ENCODE results near the gene BCAP31. TPM values are rescaled to one million over a fixed set of nuclear protein-coding genes. Genes with fewer than 3 reads are reported as not detected.
"Not testable (repeated sequence)": the region's sequence is repeated elsewhere in the genome, so short reads cannot be mapped to it uniquely, and the experiment has no call there.

BCAP31 gene
- total RNA-seq, 2 experiments from 2014 or later = 155 to 158 TPM

GRCh38 chrX:153687121-153688039, 36.8 kb downstream of the BCAP31 start, which contains the start of gene SLC6A8:
TSS of gene SLC6A8 (plus strand) at chrX:153687926. CDS start at chrX:153688575, 649 bp downstream.
- DNase-seq (peak; percentile 45), ATAC-seq (peak; percentile 60)
- Mint-ChIP-seq H3K27ac (no peak within 1 kb of the TSS), H3K9me3 (ENCODE audit: insufficient read depth) (no peaks in the 10 kb centered on the region), H3K36me3 (ENCODE audit: low read depth) (no peaks in the 10 kb centered on the region), H3K4me3 (peak within 1 kb of the TSS; percentile 64), H3K27me3 (ENCODE audit: low read depth) (peaks cover 9% of the 10 kb centered on the region), H3K4me1 (ENCODE audit: low read depth) (no peaks in the 10 kb centered on the region)
- CTCF ChIA-PET = interaction anchor here (1.1 to 1.2 kb wide), 2 partner anchors 19 to 20 kb away, joined by 3 read pairs; no protein-coding TSS in a partner anchor
- POLR2A ChIA-PET = no interaction called here

GRCh38 chrX:153686711-153687110, 37.5 kb downstream of the BCAP31 start:
- ATAC-seq (no peak), DNase-seq (no peak)
- Mint-ChIP-seq H3K4me1 (ENCODE audit: low read depth) (no peaks in the 10 kb centered on the region), H3K4me3 (no peak overlapping the region), H3K27me3 (ENCODE audit: low read depth) (peaks cover 9% of the 10 kb centered on the region), H3K27ac (no peak overlapping the region), H3K36me3 (ENCODE audit: low read depth) (no peaks in the 10 kb centered on the region), H3K9me3 (ENCODE audit: insufficient read depth) (no peaks in the 10 kb centered on the region)
- ChIA-PET CTCF (interaction anchor here (0.6 to 1.2 kb wide), 3 partner anchors 18 to 22 kb away, joined by 3 read pairs; no protein-coding TSS in a partner anchor), POLR2A (no interaction called here)

GRCh38 chrX:153685751-153686696, 38.2 kb downstream of the BCAP31 start:
- DNase-seq = no peak
- Mint-ChIP-seq H3K27ac (no peak overlapping the region), H3K36me3 (ENCODE audit: low read depth) (no peaks in the 10 kb centered on the region), H3K9me3 (ENCODE audit: insufficient read depth) (no peaks in the 10 kb centered on the region), H3K4me3 (no peak overlapping the region), H3K4me1 (ENCODE audit: low read depth) (no peaks in the 10 kb centered on the region), H3K27me3 (ENCODE audit: low read depth) (peaks cover 9% of the 10 kb centered on the region)
- POLR2A ChIA-PET = no interaction called here
- CTCF ChIA-PET = interaction anchor here (0.6 to 1.2 kb wide), 3 partner anchors 17 to 23 kb away, joined by 3 read pairs; no protein-coding TSS in a partner anchor
- ATAC-seq = no peak

- no peak for ATAC-seq
- no peaks in the 10 kb centered on the region for H3K9me3 Mint-ChIP-seq (ENCODE audit: insufficient read depth)
- CTCF ChIA-PET = interaction anchor here (2.2 kb wide), 1 partner anchor 17 kb away, joined by 11 read pairs; no protein-coding TSS in a partner anchor
- no peaks in the 10 kb centered on the region for H3K4me1 Mint-ChIP-seq (ENCODE audit: low read depth)
- H3K4me3 Mint-ChIP-seq = no peak overlapping the region
- peaks cover 11% of the 10 kb centered on the region for H3K27me3 Mint-ChIP-seq (ENCODE audit: low read depth)
- DNase-seq = no peak
- no peaks in the 10 kb centered on the region for H3K36me3 Mint-ChIP-seq (ENCODE audit: low read depth)
- H3K27ac Mint-ChIP-seq = no peak overlapping the region
- POLR2A ChIA-PET = no interaction called here
Observed at GRCh38 chrX:153685156-153685536, 39.0 kb downstream of the BCAP31 start.

GRCh38 chrX:153684467-153685155, 39.6 kb downstream of the BCAP31 start:
- DNase-seq = no peak
- Mint-ChIP-seq H3K9me3 (ENCODE audit: insufficient read depth) (no peaks in the 10 kb centered on the region), H3K4me3 (no peak overlapping the region), H3K36me3 (ENCODE audit: low read depth) (no peaks in the 10 kb centered on the region), H3K27ac (no peak overlapping the region), H3K4me1 (ENCODE audit: low read depth) (no peaks in the 10 kb centered on the region), H3K27me3 (ENCODE audit: low read depth) (peaks cover 12% of the 10 kb centered on the region)
- POLR2A ChIA-PET = no interaction called here
- CTCF ChIA-PET = interaction anchor here (1.5 to 2.2 kb wide), 2 partner anchors 17 to 145 kb away, joined by 3 to 11 read pairs; no protein-coding TSS in a partner anchor
- no peak for ATAC-seq

GRCh38 chrX:153683486-153683885, 40.7 kb downstream of the BCAP31 start:
- ATAC-seq; H3K36me3 Mint-ChIP-seq (ENCODE audit: low read depth); H3K4me1 Mint-ChIP-seq (ENCODE audit: low read depth); DNase-seq; H3K9me3 Mint-ChIP-seq (ENCODE audit: insufficient read depth); H3K27ac Mint-ChIP-seq; H3K4me3 Mint-ChIP-seq; POLR2A ChIA-PET: not testable (repeated sequence)
- H3K27me3 Mint-ChIP-seq (ENCODE audit: low read depth) = peaks cover 13% of the 10 kb centered on the region
- CTCF ChIA-PET = interaction anchor here (1.5 to 2.2 kb wide), 2 partner anchors 15 to 144 kb away, joined by 3 to 11 read pairs; no protein-coding TSS in a partner anchor

- no peaks in the 10 kb centered on the region for H3K36me3 Mint-ChIP-seq (ENCODE audit: low read depth)
- H3K27ac Mint-ChIP-seq = no peak overlapping the region
- CTCF ChIA-PET = interaction anchor here (1.9 kb wide), 1 partner anchor 13 kb away, joined by 7 read pairs; no protein-coding TSS in a partner anchor
- no peaks in the 10 kb centered on the region for H3K9me3 Mint-ChIP-seq (ENCODE audit: insufficient read depth)
- no peaks in the 10 kb centered on the region for H3K4me1 Mint-ChIP-seq (ENCODE audit: low read depth)
- H3K27me3 Mint-ChIP-seq (ENCODE audit: low read depth) = peaks cover 11% of the 10 kb centered on the region
- POLR2A ChIA-PET = no interaction called here
- DNase-seq = no peak
- ATAC-seq = no peak
- no peak overlapping the region for H3K4me3 Mint-ChIP-seq
Observed at GRCh38 chrX:153681175-153681574, 43.0 kb downstream of the BCAP31 start.

GRCh38 chrX:153674219-153674851, 49.9 kb downstream of the BCAP31 start:
- peaks cover 24% of the 10 kb centered on the region for H3K27me3 Mint-ChIP-seq (ENCODE audit: low read depth)
- H3K4me1 Mint-ChIP-seq (ENCODE audit: low read depth) = no peaks in the 10 kb centered on the region
- no peak for DNase-seq
- ATAC-seq = no peak
- H3K36me3 Mint-ChIP-seq (ENCODE audit: low read depth) = no peaks in the 10 kb centered on the region
- H3K27ac Mint-ChIP-seq = no peak overlapping the region
- H3K9me3 Mint-ChIP-seq (ENCODE audit: insufficient read depth) = no peaks in the 10 kb centered on the region
- H3K4me3 Mint-ChIP-seq = no peak overlapping the region
- ChIA-PET CTCF (no interaction called here), POLR2A (no interaction called here)

- no peaks in the 10 kb centered on the region for H3K36me3 Mint-ChIP-seq (ENCODE audit: low read depth)
- CTCF ChIA-PET = no interaction called here
Observed at GRCh38 chrX:153673428-153674218, 50.6 kb downstream of the BCAP31 start, which contains the start of gene PNCK. TSS of gene PNCK (minus strand) at chrX:153673813. CDS start at chrX:153673076, 737 bp downstream.

More at GRCh38 chrX:153673428-153674218, 50.6 kb downstream of the BCAP31 start, which contains the start of gene PNCK:
- DNase-seq = no peak
- Mint-ChIP-seq H3K27ac (no peak within 1 kb of the TSS), H3K4me3 (no peak within 1 kb of the TSS), H3K9me3 (ENCODE audit: insufficient read depth) (no peaks in the 10 kb centered on the region), H3K4me1 (ENCODE audit: low read depth) (no peaks in the 10 kb centered on the region), H3K27me3 (ENCODE audit: low read depth) (peaks cover 24% of the 10 kb centered on the region)
- no peak for ATAC-seq
- POLR2A ChIA-PET = no interaction called here

Measured in activated CD8-positive, alpha-beta T cell treated with anti-CD3 and anti-CD28 coated beads, Interleukin-2, amount 10 ng/mL, durations not matched to agents 7 days and 5 days (primary cell).